ENCODE measurements around the gene KIF1A.

- no peak for TF ChIP-seq CTCF (conservative IDR thresholded peaks at IDR 0.05; ENCODE audit: low read length)
- TF ChIP-seq EZH2phosphoT487 (IDR thresholded peaks at IDR 0.05; ENCODE audit: borderline replicate concordance), result no peak
Observed at GRCh38 chr2:240689975-240690374, 130.0 kb downstream of the KIF1A start.
